Transverse colon (tissue), 4 donors: Measurements from ENCODE around the gene ARPP19. TPM values are rescaled to one million over a fixed set of nuclear protein-coding genes. Genes with fewer than 3 reads are reported as not detected.

Experiments used
- DNase-seq: peaks from one replicate; pipeline ENCODE4 v3.0.0-alpha.2; 2019
- H3K27ac ChIP-seq, 4 donors: fragments of 200-600 bp; sonication (generic); 2 replicates each; pipeline ENCODE4 v1.5.1; 2016 to 2018; ENCODE audit warnings: inconsistent platforms in 4 of 4
- H3K27me3 ChIP-seq: fragments of 200-600 bp; sonication (generic); 2 replicates; pipeline ENCODE4 v1.5.1; 2017; ENCODE audit warnings: inconsistent platforms
- H3K36me3 ChIP-seq, 4 donors: fragments of 200-600 bp; sonication (generic); 2 replicates each; pipeline ENCODE4 v1.5.1; 2017 to 2019; ENCODE audit warnings: inconsistent platforms in 4 of 4
- H3K4me1 ChIP-seq, 4 donors: fragments of 200-600 bp; sonication (generic); 2 replicates each; pipeline ENCODE4 v1.5.1; 2017 to 2020; ENCODE audit warnings: inconsistent platforms in 4 of 4
- H3K4me3 ChIP-seq, 4 donors: fragments of 200-600 bp; sonication (generic); 1 replicate in 1 of 4; 2 replicates in 3 of 4; pipeline versions ENCODE4 v1.5.1 to v1.6.1; 2017 to 2019; ENCODE audit warnings: inconsistent platforms in 4 of 4
- H3K9me3 ChIP-seq, 2 donors: fragments of 200-600 bp; sonication (generic); 2 replicates each; pipeline ENCODE4 v1.5.1; 2017 to 2019; ENCODE audit warnings: inconsistent platforms in 2 of 2
- EP300 ChIP-seq: sonication (generic); formaldehyde crosslinking; IDR thresholded peaks from one replicate; pipeline ENCODE4 v1.6.1; 2017; ENCODE audit warnings: antibody characterized with exemption, low read depth
- POLR2A ChIP-seq: fragments of 450-650 bp; IDR thresholded peaks from one replicate; pipeline ENCODE4 v1.6.1; 2016; ENCODE audit warnings: antibody characterized with exemption, mild to moderate bottlenecking, moderate library complexity
- POLR2AphosphoS5 ChIP-seq, 3 donors: sonication (generic); formaldehyde crosslinking; IDR thresholded peaks; one replicate each; pipeline ENCODE4 v1.6.1; 2016; ENCODE audit warnings: antibody characterized with exemption in 3 of 3
- WGBS, 2 donors: methylation state at CpG; one replicate each; pipeline ENCODE4 v1.1.5; 2018; ENCODE audit warnings: low coverage in 1 of 2; 5-methylcytosine and 5-hydroxymethylcytosine counted together
- in situ Hi-C, 4 donors: fragments of 200-750 bp; cut with MboI; loops; one replicate each; pipeline versions ENCODE4 v1.15.0 to v1.15.1; 2017; ENCODE audit warnings: low sequenced_read_pairs in 3 of 4, low pct_ligation_motif_present in 1 of 4, low pct_unique_long_range_greater_than_20kb in 1 of 4
- intact Hi-C: fragments of 100-400 bp; cut with DNase I; formaldehyde crosslinking; loops from one replicate; pipeline ENCODE4 v1.15.1; 2023; ENCODE audit warnings: low total_unique reads
- total RNA-seq, 4 donors: library from RNA; depleted of rRNA; stranded (reverse); fragments of >200 nt; gene quantifications; one replicate each; pipeline ENCODE4 v1.1.0, GENCODE V29; 2016
- TF ChIP-seq, protein P1 (sequence below), 5 experiments: fragments of 200-600 bp in 3 of 5; fragments of 450-650 bp in 2 of 5; sonication (generic) in 3 of 5; IDR thresholded peaks; 1 replicate in 2 of 5; 2 replicates in 3 of 5; pipeline ENCODE4 v1.5.1; 2016 to 2017; ENCODE audit warnings: antibody characterized with exemption in 5 of 5, inconsistent platforms in 3 of 5, mild to moderate bottlenecking in 2 of 5, moderate library complexity in 1 of 5

ARPP19 gene
- total RNA-seq, 4 donors from 2014 or later = 33.8 to 92.4 (median 55.4) TPM

DNA sequence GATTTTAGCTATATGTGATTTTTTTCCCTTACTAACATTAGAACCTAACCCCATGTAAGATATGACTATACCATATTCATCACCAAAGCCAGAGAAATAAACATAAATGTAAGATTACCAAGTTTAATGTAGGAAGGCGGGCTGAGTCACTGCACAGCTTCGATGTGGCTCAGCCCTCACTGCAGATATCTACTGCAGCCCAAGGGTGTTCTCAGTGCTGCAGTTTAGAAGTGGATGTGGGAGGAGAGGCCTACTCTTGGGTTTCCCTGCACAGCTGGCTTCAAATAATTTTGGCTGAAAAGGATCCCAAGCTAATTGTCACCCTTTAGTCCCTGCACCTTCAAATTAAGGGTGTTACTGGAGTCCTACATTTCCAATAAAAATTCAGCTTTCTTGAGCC lies 9.3 kb downstream of the ARPP19 start:
- Histone ChIP-seq H3K27me3 (no peaks in the 10 kb centered on the region), H3K36me3 (peaks cover 0 to 5% (median 0%) of the 10 kb centered on the region in 4 donors), H3K4me1 (peaks cover 5 to 69% (median 15%) of the 10 kb centered on the region in 4 donors), H3K27ac (no peak overlapping the region), H3K4me3 (no peak overlapping the region), H3K9me3 (no peaks in the 10 kb centered on the region)
- in situ Hi-C loops = no loop called here
- TF ChIP-seq, protein P1, sequence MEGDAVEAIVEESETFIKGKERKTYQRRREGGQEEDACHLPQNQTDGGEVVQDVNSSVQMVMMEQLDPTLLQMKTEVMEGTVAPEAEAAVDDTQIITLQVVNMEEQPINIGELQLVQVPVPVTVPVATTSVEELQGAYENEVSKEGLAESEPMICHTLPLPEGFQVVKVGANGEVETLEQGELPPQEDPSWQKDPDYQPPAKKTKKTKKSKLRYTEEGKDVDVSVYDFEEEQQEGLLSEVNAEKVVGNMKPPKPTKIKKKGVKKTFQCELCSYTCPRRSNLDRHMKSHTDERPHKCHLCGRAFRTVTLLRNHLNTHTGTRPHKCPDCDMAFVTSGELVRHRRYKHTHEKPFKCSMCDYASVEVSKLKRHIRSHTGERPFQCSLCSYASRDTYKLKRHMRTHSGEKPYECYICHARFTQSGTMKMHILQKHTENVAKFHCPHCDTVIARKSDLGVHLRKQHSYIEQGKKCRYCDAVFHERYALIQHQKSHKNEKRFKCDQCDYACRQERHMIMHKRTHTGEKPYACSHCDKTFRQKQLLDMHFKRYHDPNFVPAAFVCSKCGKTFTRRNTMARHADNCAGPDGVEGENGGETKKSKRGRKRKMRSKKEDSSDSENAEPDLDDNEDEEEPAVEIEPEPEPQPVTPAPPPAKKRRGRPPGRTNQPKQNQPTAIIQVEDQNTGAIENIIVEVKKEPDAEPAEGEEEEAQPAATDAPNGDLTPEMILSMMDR (IDR thresholded peaks at IDR 0.05) = no peak
- no peak for TF ChIP-seq POLR2AphosphoS5 (IDR thresholded peaks at IDR 0.05)
- 63 to 67% methylated on average over 1 to 2 of the region's 2 CpGs for WGBS, 2 donors
- intact Hi-C loops = no loop called here
- no peak for DNase-seq

GRCh38 chr15:52559022-52559421 lies 9.8 kb downstream of the ARPP19 start:
- Histone ChIP-seq H3K36me3 (peaks cover 0 to 10% (median 0%) of the 10 kb centered on the region in 4 donors), H3K9me3 (no peaks in the 10 kb centered on the region), H3K27ac (no peak overlapping the region), H3K27me3 (no peaks in the 10 kb centered on the region), H3K4me3 (no peak overlapping the region), H3K4me1 (peaks cover 4 to 64% (median 11%) of the 10 kb centered on the region in 4 donors)
- 75% methylated on average over 6 of the region's 6 CpGs for WGBS, 2 donors
- DNase-seq = no peak
- intact Hi-C loops (no loop called here), in situ Hi-C loops (no loop called here)
- TF ChIP-seq, protein P1 (IDR thresholded peaks at IDR 0.05) = no peak

DNA sequence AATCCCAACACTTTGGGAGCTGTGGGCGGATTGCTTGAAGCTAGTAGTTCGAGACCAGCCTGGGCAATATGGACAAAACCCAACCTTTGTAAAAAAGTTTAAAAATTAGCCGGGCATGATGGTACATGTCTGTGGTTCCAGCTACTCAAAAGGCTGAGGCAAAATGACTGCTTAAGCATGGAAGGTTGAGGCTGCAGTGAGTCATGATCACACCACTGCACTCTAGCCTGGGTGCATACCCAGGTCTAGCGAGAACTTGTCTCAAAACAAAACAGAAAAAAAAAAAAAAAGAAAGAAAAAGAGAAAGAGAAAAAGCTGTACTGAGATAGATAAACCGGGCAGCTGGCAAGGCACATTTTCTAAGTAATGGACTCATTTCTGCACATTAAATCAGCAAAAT lies 10.6 kb downstream of the ARPP19 start:
- WGBS, 2 donors = 67 to 73% methylated on average over 4 to 5 of the region's 5 CpGs
- H3K4me3 ChIP-seq = no peak overlapping the region
- H3K36me3 ChIP-seq = peaks cover 0 to 13% (median 0%) of the 10 kb centered on the region in 4 donors
- no peaks in the 10 kb centered on the region for H3K27me3 ChIP-seq
- in situ Hi-C loops = no loop called here
- peaks cover 0 to 56% (median 11%) of the 10 kb centered on the region in 4 donors for H3K4me1 ChIP-seq
- intact Hi-C loops = no loop called here
- TF ChIP-seq POLR2AphosphoS5 (IDR thresholded peaks at IDR 0.05) (no peak), POLR2A (no peak), EP300 (no peak)
- TF ChIP-seq, protein P1 (IDR thresholded peaks at IDR 0.05) = no peak
- no peak for DNase-seq
- no peaks in the 10 kb centered on the region for H3K9me3 ChIP-seq
- H3K27ac ChIP-seq = no peak overlapping the region

- Histone ChIP-seq H3K4me1 (peaks cover 0 to 49% (median 10%) of the 10 kb centered on the region in 4 donors), H3K4me3 (no peak overlapping the region), H3K27ac (no peak overlapping the region), H3K36me3 (peaks cover 0 to 13% (median 0%) of the 10 kb centered on the region in 4 donors), H3K27me3 (no peaks in the 10 kb centered on the region), H3K9me3 (no peaks in the 10 kb centered on the region)
- in situ Hi-C loops = no loop called here
- DNase-seq = no peak
- TF ChIP-seq POLR2A (no peak), POLR2AphosphoS5 (IDR thresholded peaks at IDR 0.05) (no peak), EP300 (no peak)
- TF ChIP-seq, protein P1 (IDR thresholded peaks at IDR 0.05) = no peak
- intact Hi-C loops = no loop called here
These were observed 11.6 kb downstream of the ARPP19 start for GRCh38 chr15:52557274-52557641.
